Measurements from ENCODE around the gene FAM13A.

Gene FAM13A

GRCh38 chr4:88809101-88809500 lies 247.9 kb downstream of the FAM13A start:
- no peak overlapping the region for H3K27ac ChIP-seq (ENCODE audit: low read depth, low read length)
- no peaks in the 10 kb centered on the region for H3K9me2 ChIP-seq (replicated peaks; ENCODE audit: control insufficient read depth, low read length)
- H3K9me3 ChIP-seq (ENCODE audit: control insufficient read depth, insufficient read depth, low read length): no peaks in the 10 kb centered on the region
- H3K4me1 ChIP-seq (ENCODE audit: control insufficient read depth, low read length): no peaks in the 10 kb centered on the region
- no peaks in the 10 kb centered on the region for H3F3A ChIP-seq (ENCODE audit: control insufficient read depth, insufficient read depth)
- H3K4me2 ChIP-seq (ENCODE audit: low read length): no peak overlapping the region
- no peak overlapping the region for H3K4me3 ChIP-seq (ENCODE audit: low read length)
- TF ChIP-seq CTCF (IDR thresholded peaks at IDR 0.05; ENCODE audit: low read depth, low read length, poor library complexity, severe bottlenecking) (no peak), EZH2phosphoT487 (IDR thresholded peaks at IDR 0.05; ENCODE audit: borderline replicate concordance, low read length) (no peak)
- H3K36me3 ChIP-seq (ENCODE audit: control insufficient read depth, low read length): no peaks in the 10 kb centered on the region
- peaks cover 2% of the 10 kb centered on the region; the same call in 1 of the 2 replicates for H3K27me3 ChIP-seq (ENCODE audit: control insufficient read depth, low read length)
- no peaks in the 10 kb centered on the region for H4K20me1 ChIP-seq (ENCODE audit: control insufficient read depth, insufficient read depth, low read depth, low read length)
- no peaks in the 10 kb centered on the region for H3K79me2 ChIP-seq (ENCODE audit: control insufficient read depth, low read length)

- no peaks in the 10 kb centered on the region for H3K9me3 ChIP-seq (ENCODE audit: control insufficient read depth, insufficient read depth, low read length)
- no peaks in the 10 kb centered on the region for H3K27me3 ChIP-seq (ENCODE audit: control insufficient read depth, low read length)
- no peaks in the 10 kb centered on the region for H4K20me1 ChIP-seq (ENCODE audit: control insufficient read depth, insufficient read depth, low read depth, low read length)
- no peak overlapping the region for H3K4me2 ChIP-seq (ENCODE audit: low read length)
- no peaks in the 10 kb centered on the region for H3K9me2 ChIP-seq (replicated peaks; ENCODE audit: control insufficient read depth, low read length)
- TF ChIP-seq CTCF (IDR thresholded peaks at IDR 0.05; ENCODE audit: low read depth, low read length, poor library complexity, severe bottlenecking): no peak
- TF ChIP-seq EZH2phosphoT487 (IDR thresholded peaks at IDR 0.05; ENCODE audit: borderline replicate concordance, low read length): no peak
- no peaks in the 10 kb centered on the region for H3F3A ChIP-seq (ENCODE audit: control insufficient read depth, insufficient read depth)
- H3K36me3 ChIP-seq (ENCODE audit: control insufficient read depth, low read length): no peaks in the 10 kb centered on the region
- no peaks in the 10 kb centered on the region for H3K79me2 ChIP-seq (ENCODE audit: control insufficient read depth, low read length)
- no peak overlapping the region for H3K4me3 ChIP-seq (ENCODE audit: low read length)
- H3K27ac ChIP-seq (ENCODE audit: low read depth, low read length): no peak overlapping the region
- no peaks in the 10 kb centered on the region for H3K4me1 ChIP-seq (ENCODE audit: control insufficient read depth, low read length)
Observed at GRCh38 chr4:88807499-88807898, 249.5 kb downstream of the FAM13A start.

- no peak overlapping the region for H3K4me2 ChIP-seq (ENCODE audit: low read length)
- no peaks in the 10 kb centered on the region for H3K36me3 ChIP-seq (ENCODE audit: control insufficient read depth, low read length)
- TF ChIP-seq EZH2phosphoT487 (IDR thresholded peaks at IDR 0.05; ENCODE audit: borderline replicate concordance, low read length): no peak
- no peak for TF ChIP-seq CTCF (IDR thresholded peaks at IDR 0.05; ENCODE audit: low read depth, low read length, poor library complexity, severe bottlenecking)
- no peak overlapping the region for H3K4me3 ChIP-seq (ENCODE audit: low read length)
- H3K27me3 ChIP-seq (ENCODE audit: control insufficient read depth, low read length): peaks cover 5% of the 10 kb centered on the region; the same call in 1 of the 2 replicates
- H3K9me3 ChIP-seq (ENCODE audit: control insufficient read depth, insufficient read depth, low read length): no peaks in the 10 kb centered on the region
- H3K27ac ChIP-seq (ENCODE audit: low read depth, low read length): no peak overlapping the region
- no peaks in the 10 kb centered on the region for H4K20me1 ChIP-seq (ENCODE audit: control insufficient read depth, insufficient read depth, low read depth, low read length)
- H3K79me2 ChIP-seq (ENCODE audit: control insufficient read depth, low read length): no peaks in the 10 kb centered on the region
- H3F3A ChIP-seq (ENCODE audit: control insufficient read depth, insufficient read depth): no peaks in the 10 kb centered on the region
- no peaks in the 10 kb centered on the region for H3K9me2 ChIP-seq (replicated peaks; ENCODE audit: control insufficient read depth, low read length)
- no peaks in the 10 kb centered on the region for H3K4me1 ChIP-seq (ENCODE audit: control insufficient read depth, low read length)
Observed at GRCh38 chr4:88804234-88804633, 252.8 kb downstream of the FAM13A start.

All from DOHH2 (cell line).